ENCODE results near the gene VWA5B1.
A peak's percentile ranks its signal among the peaks of the same experiment; 100 is the strongest.

VWA5B1 gene

GRCh38 chr1:20355828-20356735, 65.4 kb downstream of the VWA5B1 start:
- H3K9me3 ChIP-seq (ENCODE audit: insufficient read depth, low read length): no peaks in the 10 kb centered on the region
- no peak overlapping the region for H3K9ac ChIP-seq (ENCODE audit: low read length)
- no peaks in the 10 kb centered on the region for H3K36me3 ChIP-seq (replicated peaks; ENCODE audit: low read depth, low read length)
- TF ChIP-seq EZH2phosphoT487 (IDR thresholded peaks at IDR 0.05; ENCODE audit: low read depth) (no peak), CTCF (IDR thresholded peaks at IDR 0.05; ENCODE audit: low read depth, low read length) (no peak)
- no peak overlapping the region for H3K27ac ChIP-seq (ENCODE audit: low read length)
- H3K4me3 ChIP-seq (ENCODE audit: low read length): no peak overlapping the region
- H2AFZ ChIP-seq (ENCODE audit: low read depth, low read length): no peak overlapping the region
- H3K4me2 ChIP-seq (ENCODE audit: low read length): no peak overlapping the region
- H3K79me2 ChIP-seq (ENCODE audit: low read length): no peaks in the 10 kb centered on the region
- no peaks in the 10 kb centered on the region for H4K20me1 ChIP-seq (ENCODE audit: insufficient read depth, low read length)
- H3K27me3 ChIP-seq (ENCODE audit: low read depth, low read length): peaks cover 9% of the 10 kb centered on the region
- H3K4me1 ChIP-seq (ENCODE audit: low read length): peaks cover 21% of the 10 kb centered on the region

DNA sequence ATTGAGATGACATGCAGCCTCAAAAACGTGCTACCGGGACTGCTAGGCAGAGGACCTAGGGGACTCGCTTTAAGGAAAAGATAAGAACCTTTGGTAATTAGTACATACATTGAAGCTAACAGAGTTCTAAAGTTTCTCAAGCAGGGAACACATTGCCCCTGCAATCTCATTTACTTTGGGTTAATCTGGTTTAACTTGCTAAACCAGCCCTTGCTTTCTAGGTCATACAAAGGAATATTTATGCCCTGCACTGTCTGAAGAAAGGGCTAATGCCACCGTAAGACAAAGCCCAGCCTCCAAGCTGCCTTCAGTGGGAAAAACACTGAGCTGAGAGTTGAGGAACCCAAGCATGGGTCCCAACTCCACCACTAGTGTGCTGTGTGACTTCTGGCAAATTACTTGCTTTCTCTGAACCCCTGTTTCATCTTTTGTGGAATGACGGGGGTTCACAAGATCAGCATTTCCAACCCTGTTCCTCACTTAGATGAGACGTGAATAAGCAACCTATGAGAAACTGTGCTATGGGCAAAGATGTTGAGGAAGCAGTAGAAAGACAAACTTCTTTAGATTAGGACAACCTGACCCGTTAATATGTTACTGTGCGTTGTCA, 66.3 kb downstream of the VWA5B1 start:
- Histone ChIP-seq H3K27ac (ENCODE audit: low read length) (no peak overlapping the region), H3K9ac (ENCODE audit: low read length) (no peak overlapping the region), H2AFZ (ENCODE audit: low read depth, low read length) (no peak overlapping the region), H3K9me3 (ENCODE audit: insufficient read depth, low read length) (no peaks in the 10 kb centered on the region), H3K4me1 (ENCODE audit: low read length) (peaks cover 21% of the 10 kb centered on the region), H3K79me2 (ENCODE audit: low read length) (no peaks in the 10 kb centered on the region), H4K20me1 (ENCODE audit: insufficient read depth, low read length) (no peaks in the 10 kb centered on the region), H3K4me2 (ENCODE audit: low read length) (no peak overlapping the region), H3K36me3 (replicated peaks; ENCODE audit: low read depth, low read length) (no peaks in the 10 kb centered on the region), H3K4me3 (ENCODE audit: low read length) (no peak overlapping the region), H3K27me3 (ENCODE audit: low read depth, low read length) (peaks cover 9% of the 10 kb centered on the region)
- TF ChIP-seq CTCF (IDR thresholded peaks at IDR 0.05; ENCODE audit: low read depth, low read length) (no peak), EZH2phosphoT487 (IDR thresholded peaks at IDR 0.05; ENCODE audit: low read depth) (no peak)

DNA sequence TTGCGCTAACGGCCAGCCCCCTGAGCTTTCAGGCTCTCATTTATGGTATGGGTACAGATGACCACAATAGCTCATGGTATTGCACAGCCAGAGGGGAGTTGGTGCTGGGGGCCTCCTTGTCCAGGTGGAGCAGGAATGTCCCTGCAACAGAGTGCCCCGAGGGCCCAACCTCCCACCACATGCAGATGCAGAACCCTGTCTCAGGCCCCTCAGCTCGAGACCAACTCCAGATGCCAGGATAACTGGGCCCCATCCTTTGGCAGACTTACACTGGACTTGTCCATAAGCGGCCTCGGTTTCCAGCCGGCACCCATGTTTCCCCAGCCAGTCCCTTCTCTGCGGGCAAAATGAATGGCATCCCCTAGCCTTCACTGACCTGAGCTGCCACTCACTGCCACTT, 67.1 kb downstream of the VWA5B1 start:
- Histone ChIP-seq H3K9ac (ENCODE audit: low read length) (no peak overlapping the region), H3K9me3 (ENCODE audit: insufficient read depth, low read length) (no peaks in the 10 kb centered on the region), H3K4me3 (ENCODE audit: low read length) (no peak overlapping the region), H3K79me2 (ENCODE audit: low read length) (no peaks in the 10 kb centered on the region), H3K4me1 (ENCODE audit: low read length) (peaks cover 21% of the 10 kb centered on the region), H3K27ac (ENCODE audit: low read length) (no peak overlapping the region), H3K36me3 (replicated peaks; ENCODE audit: low read depth, low read length) (no peaks in the 10 kb centered on the region), H2AFZ (ENCODE audit: low read depth, low read length) (no peak overlapping the region), H3K4me2 (ENCODE audit: low read length) (no peak overlapping the region), H3K27me3 (ENCODE audit: low read depth, low read length) (peaks cover 9% of the 10 kb centered on the region), H4K20me1 (ENCODE audit: insufficient read depth, low read length) (no peaks in the 10 kb centered on the region)
- no peak for TF ChIP-seq EZH2phosphoT487 (IDR thresholded peaks at IDR 0.05; ENCODE audit: low read depth)
- TF ChIP-seq CTCF (IDR thresholded peaks at IDR 0.05; ENCODE audit: low read depth, low read length): no peak

- peak overlapping the region; percentile 77 for H3K4me2 ChIP-seq (ENCODE audit: low read length)
- peaks cover 9% of the 10 kb centered on the region for H3K27me3 ChIP-seq (ENCODE audit: low read depth, low read length)
These were observed 68.1 kb downstream of the VWA5B1 start for GRCh38 chr1:20358761-20359263.

More at GRCh38 chr1:20358761-20359263, 68.1 kb downstream of the VWA5B1 start:
- Histone ChIP-seq H4K20me1 (ENCODE audit: insufficient read depth, low read length) (no peaks in the 10 kb centered on the region), H2AFZ (ENCODE audit: low read depth, low read length) (no peak overlapping the region), H3K79me2 (ENCODE audit: low read length) (no peaks in the 10 kb centered on the region), H3K9me3 (ENCODE audit: insufficient read depth, low read length) (no peaks in the 10 kb centered on the region), H3K36me3 (replicated peaks; ENCODE audit: low read depth, low read length) (no peaks in the 10 kb centered on the region), H3K4me3 (ENCODE audit: low read length) (peak overlapping the region; percentile 63; the same call in 1 of the 2 replicates), H3K4me1 (ENCODE audit: low read length) (peaks cover 21% of the 10 kb centered on the region), H3K9ac (ENCODE audit: low read length) (no peak overlapping the region), H3K27ac (ENCODE audit: low read length) (no peak overlapping the region)
- TF ChIP-seq CTCF (IDR thresholded peaks at IDR 0.05; ENCODE audit: low read depth, low read length): no peak
- no peak for TF ChIP-seq EZH2phosphoT487 (IDR thresholded peaks at IDR 0.05; ENCODE audit: low read depth)
